ENCODE results near the gene SPCS2.

SPCS2 gene

GRCh38 chr11:74952752-74953151 is 3.7 kb downstream of the SPCS2 start:
- H3K36me3 ChIP-seq (ENCODE audit: control insufficient read depth, insufficient read depth, low read length) = no peaks in the 10 kb centered on the region
- no peak overlapping the region for H3K4me2 ChIP-seq (ENCODE audit: low read length)
- peaks cover 17% of the 10 kb centered on the region for H3K4me1 ChIP-seq
- H3K9me3 ChIP-seq (ENCODE audit: control insufficient read depth, low read length) = no peaks in the 10 kb centered on the region
- no peak overlapping the region for H3K27ac ChIP-seq
- H3K27me3 ChIP-seq (ENCODE audit: control insufficient read depth, insufficient read depth, low read length) = no peaks in the 10 kb centered on the region
- TF ChIP-seq, protein P1, sequence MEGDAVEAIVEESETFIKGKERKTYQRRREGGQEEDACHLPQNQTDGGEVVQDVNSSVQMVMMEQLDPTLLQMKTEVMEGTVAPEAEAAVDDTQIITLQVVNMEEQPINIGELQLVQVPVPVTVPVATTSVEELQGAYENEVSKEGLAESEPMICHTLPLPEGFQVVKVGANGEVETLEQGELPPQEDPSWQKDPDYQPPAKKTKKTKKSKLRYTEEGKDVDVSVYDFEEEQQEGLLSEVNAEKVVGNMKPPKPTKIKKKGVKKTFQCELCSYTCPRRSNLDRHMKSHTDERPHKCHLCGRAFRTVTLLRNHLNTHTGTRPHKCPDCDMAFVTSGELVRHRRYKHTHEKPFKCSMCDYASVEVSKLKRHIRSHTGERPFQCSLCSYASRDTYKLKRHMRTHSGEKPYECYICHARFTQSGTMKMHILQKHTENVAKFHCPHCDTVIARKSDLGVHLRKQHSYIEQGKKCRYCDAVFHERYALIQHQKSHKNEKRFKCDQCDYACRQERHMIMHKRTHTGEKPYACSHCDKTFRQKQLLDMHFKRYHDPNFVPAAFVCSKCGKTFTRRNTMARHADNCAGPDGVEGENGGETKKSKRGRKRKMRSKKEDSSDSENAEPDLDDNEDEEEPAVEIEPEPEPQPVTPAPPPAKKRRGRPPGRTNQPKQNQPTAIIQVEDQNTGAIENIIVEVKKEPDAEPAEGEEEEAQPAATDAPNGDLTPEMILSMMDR (IDR thresholded peaks at IDR 0.05) = no peak
- no peak overlapping the region for H2AFZ ChIP-seq
- peaks cover 36% of the 10 kb centered on the region for H3K79me2 ChIP-seq
- no peak overlapping the region for H3K9ac ChIP-seq
- no peak overlapping the region for H3K4me3 ChIP-seq (ENCODE audit: low read depth, low read length)

DNA sequence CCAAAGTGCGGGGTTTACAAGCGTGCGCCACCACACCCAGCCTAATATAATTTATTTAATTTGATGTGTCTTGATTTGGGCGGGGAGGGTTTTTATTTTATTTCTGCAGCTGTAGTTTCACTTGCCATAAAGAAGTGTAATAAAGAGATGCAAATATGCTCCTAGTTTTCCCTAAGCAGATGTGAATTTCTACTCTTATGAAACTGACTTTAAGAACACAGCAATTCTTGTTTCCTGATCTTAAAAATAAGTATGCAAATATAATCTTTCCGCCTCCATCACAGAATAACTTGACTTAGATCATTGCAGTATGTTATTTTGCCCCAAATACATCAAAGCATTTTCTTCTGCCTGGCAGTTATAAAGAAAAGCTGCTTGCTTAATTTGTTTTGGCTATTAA is 4.4 kb downstream of the SPCS2 start:
- H3K27ac ChIP-seq = no peak overlapping the region
- peaks cover 36% of the 10 kb centered on the region for H3K79me2 ChIP-seq
- H3K9ac ChIP-seq = no peak overlapping the region
- H3K9me3 ChIP-seq (ENCODE audit: control insufficient read depth, low read length) = no peaks in the 10 kb centered on the region
- H3K36me3 ChIP-seq (ENCODE audit: control insufficient read depth, insufficient read depth, low read length) = no peaks in the 10 kb centered on the region
- H3K4me1 ChIP-seq = peaks cover 20% of the 10 kb centered on the region
- no peaks in the 10 kb centered on the region for H3K27me3 ChIP-seq (ENCODE audit: control insufficient read depth, insufficient read depth, low read length)
- H3K4me2 ChIP-seq (ENCODE audit: low read length) = no peak overlapping the region
- TF ChIP-seq, protein P1 (IDR thresholded peaks at IDR 0.05) = no peak
- no peak overlapping the region for H2AFZ ChIP-seq
- H3K4me3 ChIP-seq (ENCODE audit: low read depth, low read length) = no peak overlapping the region

DNA sequence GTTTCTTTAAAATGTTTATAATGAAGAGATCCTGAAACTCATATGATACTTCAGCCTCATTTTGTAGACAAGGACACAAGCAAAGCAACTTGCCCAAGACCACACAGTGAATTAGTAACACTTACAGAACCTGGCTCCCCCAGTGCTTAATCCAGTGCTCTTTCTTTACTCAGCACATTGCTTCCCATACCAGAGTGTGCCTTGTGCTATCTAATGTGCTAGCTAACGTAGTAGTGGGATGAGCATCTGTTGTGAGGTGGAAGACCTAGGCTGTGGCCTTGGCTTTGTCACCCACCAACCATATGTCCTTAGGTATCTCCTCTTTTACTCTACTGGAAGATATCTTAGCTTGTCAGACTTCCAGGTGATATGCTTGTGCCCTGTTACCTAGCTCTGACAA is 5.1 kb downstream of the SPCS2 start:
- Histone ChIP-seq H3K9me3 (ENCODE audit: control insufficient read depth, low read length) (no peaks in the 10 kb centered on the region), H3K27ac (peak overlapping the region; percentile 22), H3K36me3 (ENCODE audit: control insufficient read depth, insufficient read depth, low read length) (no peaks in the 10 kb centered on the region), H3K4me2 (ENCODE audit: low read length) (no peak overlapping the region), H3K4me3 (ENCODE audit: low read depth, low read length) (no peak overlapping the region), H3K4me1 (peaks cover 20% of the 10 kb centered on the region), H2AFZ (no peak overlapping the region), H3K79me2 (peaks cover 33% of the 10 kb centered on the region), H3K27me3 (ENCODE audit: control insufficient read depth, insufficient read depth, low read length) (no peaks in the 10 kb centered on the region), H3K9ac (no peak overlapping the region)
- TF ChIP-seq, protein P1 (IDR thresholded peaks at IDR 0.05) = no peak

DNA sequence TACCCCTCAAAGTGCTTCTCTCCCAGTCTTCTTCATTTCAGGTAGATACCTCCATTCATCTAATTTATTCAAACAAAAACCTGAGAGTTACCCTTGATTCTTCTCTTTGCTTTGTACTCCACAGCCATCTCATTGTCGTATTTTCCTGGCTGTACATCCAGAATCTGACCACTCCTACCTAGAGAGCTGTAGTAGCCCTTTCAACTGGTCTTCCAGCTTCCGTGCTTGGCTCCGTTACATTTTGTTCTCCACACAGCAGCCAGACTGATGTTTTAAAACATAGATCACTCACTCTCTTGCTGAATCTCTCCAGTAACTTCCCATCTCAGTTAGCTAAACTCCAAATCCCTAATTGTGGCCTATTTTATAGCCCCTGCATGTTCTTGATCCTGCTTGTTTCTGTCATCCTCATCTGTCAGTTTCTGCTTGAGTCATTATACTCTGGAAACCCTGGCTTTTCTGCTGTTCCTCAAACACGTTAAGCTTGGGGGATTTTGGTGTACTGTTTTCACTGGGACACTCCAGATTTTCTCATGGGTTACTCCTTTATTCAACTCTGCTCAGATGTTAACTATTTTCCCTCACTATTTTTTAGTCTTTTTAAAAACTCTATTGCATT is 7.4 kb downstream of the SPCS2 start:
- Histone ChIP-seq H2AFZ (no peak overlapping the region), H3K27ac (peak overlapping the region; percentile 86), H3K4me3 (ENCODE audit: low read depth, low read length) (no peak overlapping the region), H3K79me2 (peaks cover 23% of the 10 kb centered on the region), H3K9me3 (ENCODE audit: control insufficient read depth, low read length) (no peaks in the 10 kb centered on the region), H3K27me3 (ENCODE audit: control insufficient read depth, insufficient read depth, low read length) (no peaks in the 10 kb centered on the region), H3K9ac (no peak overlapping the region), H3K4me2 (ENCODE audit: low read length) (no peak overlapping the region), H3K4me1 (peaks cover 20% of the 10 kb centered on the region), H3K36me3 (ENCODE audit: control insufficient read depth, insufficient read depth, low read length) (no peaks in the 10 kb centered on the region)
- TF ChIP-seq, protein P1 (IDR thresholded peaks at IDR 0.05) = no peak
